ENCODE data around the gene MAPT. TPM values are rescaled to one million over a fixed set of nuclear protein-coding genes. Genes with fewer than 3 reads are reported as not detected.

MAPT gene
- total and polyA plus RNA-seq, 4 donors = 0.27 to 3.8 (median 1.8) TPM

DNA sequence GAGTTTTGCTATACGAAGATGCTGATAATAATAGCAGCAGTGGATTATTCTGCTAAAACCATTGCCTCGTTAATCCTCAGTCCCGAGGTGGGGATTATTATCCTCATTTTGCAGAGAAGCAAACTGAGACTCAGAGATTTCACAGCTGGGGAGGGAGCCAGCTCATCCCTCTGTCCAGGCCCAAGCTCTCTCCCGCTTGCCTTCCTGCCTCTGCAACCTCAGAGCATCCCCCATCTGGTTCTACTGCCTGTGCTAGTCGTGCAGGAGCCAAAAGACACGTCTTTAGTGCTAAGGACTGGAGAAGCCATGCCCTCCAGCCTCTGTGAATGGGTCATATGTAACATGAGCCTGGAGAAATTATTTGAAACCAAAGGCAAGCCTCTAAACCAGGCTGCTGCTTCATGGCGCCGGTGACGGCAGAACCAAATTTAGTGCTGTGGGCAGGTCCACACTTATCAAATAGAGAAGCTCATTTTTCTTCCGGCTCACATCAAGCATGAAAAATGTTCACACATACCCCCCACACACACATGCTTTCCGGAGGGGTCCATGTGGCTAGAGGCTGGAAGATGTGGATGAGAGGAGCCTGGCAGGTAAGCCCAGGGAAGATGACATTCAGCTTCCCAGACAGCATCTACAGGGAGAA lies 13.5 kb downstream of the MAPT start:
- WGBS, 2 donors = 68 to 77% methylated on average over 11 of the region's 11 CpGs
- Histone ChIP-seq H3K27ac (ENCODE audit: low read depth in 1 of 2, low read length in 1 of 2) (no peak overlapping the region), H3K9ac (ENCODE audit: insufficient read depth in 1 of 2, low read length in 2 of 2) (no peak overlapping the region), H3K27me3 (ENCODE audit: control insufficient read depth in 3 of 3, insufficient read depth in 3 of 3, low read length in 2 of 3) (peaks cover 0 to 45% (median 11%) of the 10 kb centered on the region in 3 donors), H3K4me1 (ENCODE audit: control insufficient read depth in 5 of 5, insufficient read depth in 5 of 5, low read length in 5 of 5) (peaks cover 0 to 3% (median 0%) of the 10 kb centered on the region in 5 donors), H3K9me3 (ENCODE audit: control insufficient read depth in 4 of 4, insufficient read depth in 3 of 4, low read length in 3 of 4) (peaks cover 0 to 3% (median 1%) of the 10 kb centered on the region in 4 donors), H3K36me3 (ENCODE audit: control insufficient read depth in 4 of 4, insufficient read depth in 4 of 4, low read length in 4 of 4) (no peaks in the 10 kb centered on the region), H3K4me3 (no peak overlapping the region)
- no peak for DNase-seq
- TF ChIP-seq, protein P1, sequence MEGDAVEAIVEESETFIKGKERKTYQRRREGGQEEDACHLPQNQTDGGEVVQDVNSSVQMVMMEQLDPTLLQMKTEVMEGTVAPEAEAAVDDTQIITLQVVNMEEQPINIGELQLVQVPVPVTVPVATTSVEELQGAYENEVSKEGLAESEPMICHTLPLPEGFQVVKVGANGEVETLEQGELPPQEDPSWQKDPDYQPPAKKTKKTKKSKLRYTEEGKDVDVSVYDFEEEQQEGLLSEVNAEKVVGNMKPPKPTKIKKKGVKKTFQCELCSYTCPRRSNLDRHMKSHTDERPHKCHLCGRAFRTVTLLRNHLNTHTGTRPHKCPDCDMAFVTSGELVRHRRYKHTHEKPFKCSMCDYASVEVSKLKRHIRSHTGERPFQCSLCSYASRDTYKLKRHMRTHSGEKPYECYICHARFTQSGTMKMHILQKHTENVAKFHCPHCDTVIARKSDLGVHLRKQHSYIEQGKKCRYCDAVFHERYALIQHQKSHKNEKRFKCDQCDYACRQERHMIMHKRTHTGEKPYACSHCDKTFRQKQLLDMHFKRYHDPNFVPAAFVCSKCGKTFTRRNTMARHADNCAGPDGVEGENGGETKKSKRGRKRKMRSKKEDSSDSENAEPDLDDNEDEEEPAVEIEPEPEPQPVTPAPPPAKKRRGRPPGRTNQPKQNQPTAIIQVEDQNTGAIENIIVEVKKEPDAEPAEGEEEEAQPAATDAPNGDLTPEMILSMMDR (IDR thresholded peaks at IDR 0.05; ENCODE audit: control extremely low read depth, extremely low read depth) = no peak
- ATAC-seq (ENCODE audit: insufficient read depth, low FRiP score) = no peak

DNA sequence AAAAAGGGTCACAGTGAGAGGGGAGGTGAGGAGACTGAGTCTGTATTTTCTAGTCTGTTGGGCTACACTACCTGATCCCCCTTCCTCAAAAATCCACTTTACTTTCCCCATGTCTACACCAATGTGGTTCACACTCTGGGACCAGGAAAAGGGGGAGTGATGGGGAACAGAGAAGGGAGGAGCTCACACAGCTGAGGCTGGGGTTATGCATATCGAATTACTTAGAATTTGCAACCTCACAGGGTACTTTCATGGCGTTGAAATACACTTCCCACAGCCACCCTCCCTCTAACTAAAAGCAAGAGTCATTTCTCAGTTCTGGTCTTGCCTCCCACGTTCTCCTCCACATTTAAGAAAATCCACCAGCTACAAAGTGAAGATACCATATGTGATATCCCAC lies 14.1 kb downstream of the MAPT start:
- Histone ChIP-seq H3K9me3 (ENCODE audit: control insufficient read depth in 4 of 4, insufficient read depth in 3 of 4, low read length in 3 of 4) (peaks cover 0 to 5% (median 2%) of the 10 kb centered on the region in 4 donors), H3K27me3 (ENCODE audit: control insufficient read depth in 3 of 3, insufficient read depth in 3 of 3, low read length in 2 of 3) (peaks cover 0 to 42% (median 11%) of the 10 kb centered on the region in 3 donors), H3K36me3 (ENCODE audit: control insufficient read depth in 4 of 4, insufficient read depth in 4 of 4, low read length in 4 of 4) (no peaks in the 10 kb centered on the region), H3K4me3 (no peak overlapping the region), H3K4me1 (ENCODE audit: control insufficient read depth in 5 of 5, insufficient read depth in 5 of 5, low read length in 5 of 5) (peaks cover 0 to 3% (median 0%) of the 10 kb centered on the region in 5 donors), H3K27ac (ENCODE audit: low read depth in 1 of 2, low read length in 1 of 2) (no peak overlapping the region), H3K9ac (ENCODE audit: insufficient read depth in 1 of 2, low read length in 2 of 2) (no peak overlapping the region)
- 30 to 37% methylated on average over 3 of the region's 3 CpGs for WGBS, 2 donors
- no peak for ATAC-seq (ENCODE audit: insufficient read depth, low FRiP score)
- DNase-seq = no peak
- TF ChIP-seq, protein P1 (IDR thresholded peaks at IDR 0.05; ENCODE audit: control extremely low read depth, extremely low read depth) = no peak

DNA sequence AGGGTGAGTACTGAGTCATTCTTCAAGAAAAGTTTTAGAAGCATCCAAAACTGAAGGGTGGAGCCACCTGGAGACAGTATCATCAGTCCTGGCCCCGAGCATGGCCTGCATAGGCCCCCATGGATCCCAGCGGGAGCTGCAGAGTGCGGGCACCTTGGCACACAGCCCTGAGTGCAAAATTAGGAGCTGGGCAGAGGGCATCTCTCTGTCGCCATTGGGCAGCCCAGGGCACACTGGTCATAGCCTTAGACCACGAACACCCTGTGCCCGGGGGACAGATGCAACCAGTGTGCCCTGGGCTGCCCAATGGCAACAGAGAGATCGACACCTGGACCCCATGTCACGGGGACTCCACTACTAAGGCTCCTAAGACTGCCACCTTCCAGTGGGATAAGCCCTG lies 14.6 kb downstream of the MAPT start:
- H3K4me1 ChIP-seq (ENCODE audit: control insufficient read depth in 5 of 5, insufficient read depth in 5 of 5, low read length in 5 of 5) = peaks cover 0 to 3% (median 0%) of the 10 kb centered on the region in 5 donors
- peaks cover 0 to 7% (median 2%) of the 10 kb centered on the region in 4 donors for H3K9me3 ChIP-seq (ENCODE audit: control insufficient read depth in 4 of 4, insufficient read depth in 3 of 4, low read length in 3 of 4)
- no peaks in the 10 kb centered on the region for H3K36me3 ChIP-seq (ENCODE audit: control insufficient read depth in 4 of 4, insufficient read depth in 4 of 4, low read length in 4 of 4)
- 91 to 92% methylated on average over 8 of the region's 8 CpGs for WGBS, 2 donors
- H3K9ac ChIP-seq (ENCODE audit: insufficient read depth in 1 of 2, low read length in 2 of 2) = no peak overlapping the region
- no peak for DNase-seq
- no peak for ATAC-seq (ENCODE audit: insufficient read depth, low FRiP score)
- TF ChIP-seq, protein P1 (IDR thresholded peaks at IDR 0.05; ENCODE audit: control extremely low read depth, extremely low read depth) = no peak
- peaks cover 0 to 42% (median 11%) of the 10 kb centered on the region in 3 donors for H3K27me3 ChIP-seq (ENCODE audit: control insufficient read depth in 3 of 3, insufficient read depth in 3 of 3, low read length in 2 of 3)
- no peak overlapping the region for H3K4me3 ChIP-seq
- no peak overlapping the region for H3K27ac ChIP-seq (ENCODE audit: low read depth in 1 of 2, low read length in 1 of 2)

All from lung (tissue), 12 donors.